Astrocyte (in vitro differentiated cells and primary cell): ENCODE results near the gene ZBTB49. TPM values are rescaled to one million over a fixed set of nuclear protein-coding genes. Genes with fewer than 3 reads are reported as not detected.

Source experiments
- DNase-seq: peaks from one replicate; pipeline ENCODE4 v3.0.0-alpha.2; 2010; ENCODE audit warnings: low read depth
- FAIRE-seq: peaks from 2 replicates; lab custom pipeline; 2011; peaks lifted over from hg19 to GRCh38; lab: Jason Lieb, UNC
- H2AFZ ChIP-seq: 2 replicates; pipeline ENCODE4 v1.6.0; 2012; ENCODE audit warnings: low read depth, low read length, inconsistent platforms
- H3K27ac ChIP-seq: 2 replicates; pipeline ENCODE4 v1.5.1; 2011; ENCODE audit warnings: low read depth, low read length, inconsistent platforms
- H3K27me3 ChIP-seq: 2 replicates; pipeline ENCODE4 v1.6.0; 2011; ENCODE audit warnings: low read length, inconsistent platforms; ENCODE audit not compliant: insufficient read depth
- H3K36me3 ChIP-seq: 2 replicates; pipeline ENCODE4 v1.5.1; 2011; ENCODE audit warnings: low read length, inconsistent platforms; ENCODE audit not compliant: insufficient read depth
- H3K4me1 ChIP-seq: 2 replicates; pipeline ENCODE4 v1.5.1; 2011; ENCODE audit warnings: low read length, inconsistent platforms; ENCODE audit not compliant: insufficient read depth
- H3K4me2 ChIP-seq: 2 replicates; pipeline ENCODE4 v1.6.0; 2012; ENCODE audit warnings: low read length, inconsistent platforms
- H3K4me3 ChIP-seq: 2 replicates; pipeline ENCODE4 v1.5.1; 2011; ENCODE audit warnings: low read depth, mild to moderate bottlenecking, low read length, inconsistent platforms; ENCODE audit not compliant: insufficient read depth
- H3K79me2 ChIP-seq: 2 replicates; pipeline ENCODE4 v1.6.0; 2012; ENCODE audit warnings: mild to moderate bottlenecking, low read length, inconsistent platforms; ENCODE audit not compliant: insufficient read depth
- H3K9ac ChIP-seq: 2 replicates; pipeline ENCODE4 v1.6.0; 2012; ENCODE audit warnings: mild to moderate bottlenecking, low read length, inconsistent platforms
- H3K9me3 ChIP-seq: 2 replicates; pipeline ENCODE4 v1.5.1; 2012; ENCODE audit warnings: low read depth, mild to moderate bottlenecking, low read length, inconsistent platforms; ENCODE audit not compliant: insufficient read depth
- H4K20me1 ChIP-seq: 2 replicates; pipeline ENCODE4 v1.6.0; 2012; ENCODE audit warnings: low read length, inconsistent platforms; ENCODE audit not compliant: insufficient read depth
- H3K27ac Mint-ChIP-seq: one replicate; pipeline ENCODE4 v1.8.0; 2021; ENCODE audit warnings: mild to moderate bottlenecking, mixed read lengths; ENCODE audit not compliant: unreplicated experiment
- H3K27me3 Mint-ChIP-seq: one replicate; pipeline ENCODE4 v1.8.0; 2021; ENCODE audit warnings: low read depth, mixed read lengths; ENCODE audit not compliant: unreplicated experiment
- H3K36me3 Mint-ChIP-seq: one replicate; pipeline ENCODE4 v1.8.0; 2021; ENCODE audit warnings: low read depth, mixed read lengths; ENCODE audit not compliant: unreplicated experiment
- H3K4me1 Mint-ChIP-seq: one replicate; pipeline ENCODE4 v1.8.0; 2021; ENCODE audit warnings: low read depth, mixed read lengths; ENCODE audit not compliant: unreplicated experiment
- H3K4me3 Mint-ChIP-seq: one replicate; pipeline ENCODE4 v1.8.0; 2021; ENCODE audit warnings: mild to moderate bottlenecking, moderate library complexity, mixed read lengths; ENCODE audit not compliant: unreplicated experiment
- H3K9me3 Mint-ChIP-seq: one replicate; pipeline ENCODE4 v1.8.0; 2021; ENCODE audit warnings: mild to moderate bottlenecking, mixed read lengths; ENCODE audit not compliant: unreplicated experiment
- CTCF ChIP-seq: IDR thresholded peaks from 2 replicates; pipeline ENCODE4 v1.5.1; 2011; ENCODE audit warnings: low read depth, mild to moderate bottlenecking, inconsistent platforms, low read length, moderate library complexity; ENCODE audit not compliant: insufficient read depth
- EZH2 ChIP-seq: IDR thresholded peaks from 2 replicates; pipeline ENCODE4 v1.6.1; 2012; ENCODE audit warnings: mild to moderate bottlenecking, low read length, inconsistent platforms; ENCODE audit not compliant: insufficient read depth
- total RNA-seq: library from RNA; stranded (reverse); gene quantifications from 2 replicates; pipeline ENCODE4 v1.2.1, GENCODE V29; 2021

Gene ZBTB49
- total RNA-seq, 1 donor from 2014 or later = 5.5 TPM

DNA sequence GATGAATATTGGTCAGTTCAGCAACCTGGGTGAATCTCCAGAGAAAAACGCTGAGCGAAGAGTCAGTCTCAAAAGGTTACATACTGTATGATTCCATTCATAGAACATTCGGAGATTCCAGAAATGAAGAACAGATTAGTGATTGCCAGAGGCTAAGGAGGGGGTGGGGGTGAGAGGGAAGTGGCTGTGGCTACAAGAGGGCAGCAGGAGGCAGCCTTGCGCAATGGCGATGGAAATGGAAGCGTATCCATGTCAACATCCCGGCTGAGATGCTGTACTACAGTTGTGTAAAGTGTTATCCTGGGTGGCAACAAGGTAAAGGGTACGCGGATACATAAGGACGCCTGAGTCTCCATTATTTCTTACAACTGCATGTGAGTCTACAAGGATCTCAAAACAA lies 18.1 kb upstream of the ZBTB49 start:
- DNase-seq = no peak
- Histone ChIP-seq H3K4me3 (no peak overlapping the region), H3K4me1 (peaks cover 9% of the 10 kb centered on the region), H2AFZ (no peak overlapping the region), H3K9me3 (no peaks in the 10 kb centered on the region), H3K4me2 (no peak overlapping the region), H3K79me2 (no peaks in the 10 kb centered on the region), H3K36me3 (peaks cover 34% of the 10 kb centered on the region), H3K27me3 (no peaks in the 10 kb centered on the region), H4K20me1 (no peaks in the 10 kb centered on the region), H3K27ac (no peak overlapping the region), H3K9ac (no peak overlapping the region)
- no peak overlapping the region for H3K27ac Mint-ChIP-seq
- no peak for TF ChIP-seq EZH2
- TF ChIP-seq CTCF = no peak
- H3K9me3 Mint-ChIP-seq = no peaks in the 10 kb centered on the region
- peaks cover 17% of the 10 kb centered on the region for H3K4me1 Mint-ChIP-seq
- no peaks in the 10 kb centered on the region for H3K27me3 Mint-ChIP-seq
- no peak for FAIRE-seq
- H3K36me3 Mint-ChIP-seq = peaks cover 2% of the 10 kb centered on the region
- no peak overlapping the region for H3K4me3 Mint-ChIP-seq

DNA sequence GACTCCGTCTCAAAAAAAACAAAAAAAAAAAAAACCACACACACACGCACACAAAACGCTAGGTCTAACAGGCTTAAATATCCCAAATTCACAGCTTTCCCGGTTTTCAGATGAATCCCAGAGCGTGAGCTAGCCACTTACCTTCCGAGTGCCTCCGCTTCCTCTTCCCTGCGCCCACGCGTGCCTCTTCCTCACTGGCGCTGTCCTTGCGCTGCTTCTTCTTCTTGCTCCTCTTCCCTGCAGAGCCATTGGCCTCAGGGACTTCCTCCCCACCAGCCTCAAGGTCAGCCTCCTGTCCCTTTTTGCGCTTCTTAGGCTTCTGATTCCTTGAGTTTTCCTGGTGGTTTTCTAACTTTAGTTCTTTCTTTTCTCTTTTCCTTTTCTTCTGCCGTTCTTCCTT lies 15.8 kb upstream of the ZBTB49 start:
- no peak overlapping the region for H3K27ac Mint-ChIP-seq
- Histone ChIP-seq H3K4me3 (no peak overlapping the region), H3K27me3 (no peaks in the 10 kb centered on the region), H3K27ac (no peak overlapping the region), H3K4me1 (peaks cover 5% of the 10 kb centered on the region), H3K9ac (no peak overlapping the region), H3K9me3 (no peaks in the 10 kb centered on the region), H3K36me3 (peaks cover 48% of the 10 kb centered on the region), H3K4me2 (no peak overlapping the region), H3K79me2 (no peaks in the 10 kb centered on the region), H2AFZ (no peak overlapping the region), H4K20me1 (no peaks in the 10 kb centered on the region)
- H3K4me1 Mint-ChIP-seq = peaks cover 6% of the 10 kb centered on the region
- TF ChIP-seq CTCF = no peak
- TF ChIP-seq EZH2 = no peak
- no peaks in the 10 kb centered on the region for H3K9me3 Mint-ChIP-seq
- FAIRE-seq (no peak), DNase-seq (no peak)
- H3K4me3 Mint-ChIP-seq = no peak overlapping the region
- H3K36me3 Mint-ChIP-seq = peaks cover 6% of the 10 kb centered on the region
- no peaks in the 10 kb centered on the region for H3K27me3 Mint-ChIP-seq

GRCh38 chr4:4277531-4277930 lies 12.5 kb upstream of the ZBTB49 start:
- FAIRE-seq (no peak), DNase-seq (no peak)
- no peak overlapping the region for H3K27ac ChIP-seq
- no peaks in the 10 kb centered on the region for H3K27me3 Mint-ChIP-seq
- no peak overlapping the region for H3K9ac ChIP-seq
- no peak overlapping the region for H3K27ac Mint-ChIP-seq
- no peak overlapping the region for H2AFZ ChIP-seq
- no peak for TF ChIP-seq CTCF
- no peaks in the 10 kb centered on the region for H3K9me3 ChIP-seq
- no peaks in the 10 kb centered on the region for H4K20me1 ChIP-seq
- no peaks in the 10 kb centered on the region for H3K4me1 ChIP-seq
- H3K27me3 ChIP-seq = no peaks in the 10 kb centered on the region
- no peaks in the 10 kb centered on the region for H3K79me2 ChIP-seq
- H3K9me3 Mint-ChIP-seq = no peaks in the 10 kb centered on the region
- no peak overlapping the region for H3K4me3 Mint-ChIP-seq
- H3K36me3 Mint-ChIP-seq = peaks cover 8% of the 10 kb centered on the region
- no peak overlapping the region for H3K4me2 ChIP-seq
- no peaks in the 10 kb centered on the region for H3K4me1 Mint-ChIP-seq
- no peak overlapping the region for H3K4me3 ChIP-seq
- H3K36me3 ChIP-seq = peaks cover 52% of the 10 kb centered on the region
